ENCODE data around the gene MYB.

- TF ChIP-seq ATF3 (IDR thresholded peaks at IDR 0.05), result no peak
- no peak for TF ChIP-seq TCF7L2 (IDR thresholded peaks at IDR 0.05; ENCODE audit: borderline replicate concordance, extremely low read depth, insufficient read depth, insufficient read length)
- TF ChIP-seq CTCF (IDR thresholded peaks at IDR 0.05 in 2 of 3, conservative IDR thresholded peaks at IDR 0.05 in 1 of 3; ENCODE audit: borderline replicate concordance in 1 of 3, insufficient read depth in 1 of 3, low read depth in 2 of 3, low read length in 2 of 3), result no peak
- no peak for TF ChIP-seq RAD21 (IDR thresholded peaks at IDR 0.05; ENCODE audit: low read depth)
- no peak for TF ChIP-seq JUND (IDR thresholded peaks at IDR 0.05)
- no peak for TF ChIP-seq SP1 (IDR thresholded peaks at IDR 0.05; ENCODE audit: low read depth)
- TF ChIP-seq EZH2 (IDR thresholded peaks at IDR 0.05), result no peak
- no peak for TF ChIP-seq POLR2A (IDR thresholded peaks at IDR 0.05; ENCODE audit: borderline replicate concordance, extremely low read depth, insufficient read depth, insufficient read length)
Measured at GRCh38 chr6:135260612-135261011, 79.5 kb downstream of the MYB start.
